Heart right ventricle (tissue), 16 donors: ENCODE results near the gene SHISAL2B. TPM values are rescaled to one million over a fixed set of nuclear protein-coding genes. Genes with fewer than 3 reads are reported as not detected.
A peak's percentile ranks its signal among the peaks of the same experiment; 100 is the strongest.

ENCODE experiments used
- ATAC-seq, 8 donors: fragments of 200-7000 bp; cut with Tn5 transposase; one replicate each; pipeline ENCODE4 v1.9.1; 2020; ENCODE audit warnings: mild to moderate bottlenecking in 8 of 8, moderate library complexity in 8 of 8, moderate number of reproducible peaks in 1 of 8
- DNase-seq, 2 donors: peaks; one replicate each; pipeline ENCODE4 v3.0.0-alpha.2; 2020
- H3K27ac ChIP-seq, 10 donors: fragments of 200-600 bp; sonication (generic) in 2 of 10; one replicate each; pipeline versions ENCODE4 v1.5.0 to v1.8.0; 2020 to 2022; ENCODE audit warnings: mild to moderate bottlenecking in 3 of 10
- H3K27me3 ChIP-seq, 7 donors: fragments of 200-600 bp; one replicate each; pipeline ENCODE4 v1.8.0; 2021 to 2022; ENCODE audit warnings: mild to moderate bottlenecking in 2 of 7
- H3K36me3 ChIP-seq, 9 donors: fragments of 200-600 bp; sonication (generic) in 1 of 9; one replicate each; pipeline versions ENCODE4 v1.5.0 to v1.8.0; 2020 to 2022; ENCODE audit warnings: mild to moderate bottlenecking in 2 of 9
- H3K4me1 ChIP-seq, 9 donors: fragments of 200-600 bp; sonication (generic) in 1 of 9; one replicate each; pipeline versions ENCODE4 v1.5.0 to v1.8.0; 2020 to 2022; ENCODE audit warnings: mild to moderate bottlenecking in 4 of 9
- H3K4me3 ChIP-seq, 10 donors: fragments of 200-600 bp; sonication (generic) in 2 of 10; one replicate each; pipeline versions ENCODE4 v1.5.0 to v1.8.0; 2020 to 2022; ENCODE audit warnings: mild to moderate bottlenecking in 7 of 10, moderate library complexity in 2 of 10
- H3K9me3 ChIP-seq, 11 donors: fragments of 200-600 bp in 10 of 11; sonication (generic) in 2 of 11; one replicate each; pipeline versions ENCODE4 v1.5.0 to v1.8.0; 2013 to 2022; ENCODE audit warnings: mild to moderate bottlenecking in 2 of 11, control low read depth in 1 of 11, moderate library complexity in 1 of 11
- WGBS, 2 donors: extraction: QIAGEN DNeasy Blood & Tissue Kit; methylation state at CpG; one replicate each; pipeline ENCODE4 v1.1.7; 2013; ENCODE audit warnings: inconsistent platforms in 1 of 2; 5-methylcytosine and 5-hydroxymethylcytosine counted together
- intact Hi-C, 10 donors: fragments of 100-400 bp; cut with DNase I; formaldehyde crosslinking; loops; one replicate each; pipeline versions ENCODE4 v1.11.1 to v1.14.2; 2022
- polyA plus RNA-seq, 2 donors: library from polyadenylated mRNA; stranded (reverse); fragments of 200-250 nt; gene quantifications; one replicate each; pipeline ENCODE4 v1.2.3, GENCODE V29; 2013
- total RNA-seq, 10 donors: library from RNA; stranded (reverse); fragmentation: NEBNext Ultra II Directional in 3 of 10; extraction: Animal tissue kit (Norgen Biotek cat#: 25700) in 3 of 10; gene quantifications; one replicate each; pipeline versions ENCODE4 v1.2.1 to v1.2.4, GENCODE V29; 2021 to 2023
- TF ChIP-seq, protein P1 (sequence below), 9 donors: fragments of 200-600 bp; sonication (generic) in 2 of 9; IDR thresholded peaks; one replicate each; pipeline versions ENCODE4 v1.5.0 to v1.8.0; 2021 to 2022; ENCODE audit warnings: antibody characterized with exemption in 9 of 9, mild to moderate bottlenecking in 5 of 9, moderate library complexity in 1 of 9
- donor health status: Arrhythmogenic right ventricular cardiomyopathy.
- donor health status: ischemic (EF 13 %, LVEDD 7.1; RV severe dilation, severe dysfunction).
- donor health status: healthy with polysubstance abuse.
- donor health status: DM: no; HTN: yes; CAD: no.
- donor health status: DM: no; HTN: no; CAD: no.
- donor health status: ischemic (EF 25% LVEDD 6.9; RV normal size, moderate dysfunction).
- donor health status: ischemic (EF 25% LVEDD 5.7; RV mildly dilated, moderate dysfunction).
- donor health status: healthy.
- donor health status: DM: yes; HTN: yes; CAD: no.
- donor health status: Ischemic cardiomyopathy.
- donor health status: ischemic (EF 35%, LVEDD 5.7; RV mildly dilated, moderate dysfunction).
- donor health status: nonischemic (EF 11% LVEDD 7.7; RV severe dilation, severe dysfunction).
- donor health status: DM: yes; HTN: yes; CAD: no.
- donor health status: PGD.
- donor health status: ischemic (EF 29% LVEDD 5.4; RV normal size, mild dysfunction).
- donor health status: nonischemic (EF 23%, LVEDD 6.1; RV moderate dilation, normal function).

Gene SHISAL2B
- total and polyA plus RNA-seq, 12 donors, result not detected

DNA sequence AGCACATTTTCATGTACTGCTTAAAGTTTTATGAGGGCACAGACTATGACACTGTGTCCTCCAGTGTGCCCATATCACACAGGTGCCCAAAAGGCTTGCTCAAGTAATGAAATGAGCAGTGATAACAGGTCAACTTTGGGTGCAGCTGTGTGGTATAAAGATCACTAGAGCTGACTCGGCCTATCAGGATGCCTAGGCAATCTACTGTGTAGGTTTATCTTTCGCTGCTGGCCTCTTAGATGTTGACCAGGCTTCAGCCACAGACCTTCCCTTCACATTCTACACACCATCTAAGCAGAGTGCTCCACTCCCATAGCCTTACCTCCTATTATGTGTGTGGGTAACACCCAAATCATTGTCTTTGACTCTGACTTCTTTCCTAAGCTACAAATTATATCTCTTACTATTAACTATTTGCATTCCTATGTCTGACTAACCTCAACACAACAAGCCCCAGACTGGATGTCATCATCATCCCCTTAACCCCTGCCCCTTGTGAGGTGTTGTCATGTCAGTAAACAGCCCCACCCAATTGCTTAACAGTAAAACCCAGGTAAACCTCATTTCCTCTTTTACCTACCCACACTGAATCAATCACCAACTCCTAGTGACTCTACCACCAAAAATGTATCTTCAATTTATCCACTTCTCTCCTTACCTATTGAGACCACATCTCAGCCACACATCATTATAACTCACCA, 75.7 kb downstream of the SHISAL2B start:
- TF ChIP-seq, protein P1, sequence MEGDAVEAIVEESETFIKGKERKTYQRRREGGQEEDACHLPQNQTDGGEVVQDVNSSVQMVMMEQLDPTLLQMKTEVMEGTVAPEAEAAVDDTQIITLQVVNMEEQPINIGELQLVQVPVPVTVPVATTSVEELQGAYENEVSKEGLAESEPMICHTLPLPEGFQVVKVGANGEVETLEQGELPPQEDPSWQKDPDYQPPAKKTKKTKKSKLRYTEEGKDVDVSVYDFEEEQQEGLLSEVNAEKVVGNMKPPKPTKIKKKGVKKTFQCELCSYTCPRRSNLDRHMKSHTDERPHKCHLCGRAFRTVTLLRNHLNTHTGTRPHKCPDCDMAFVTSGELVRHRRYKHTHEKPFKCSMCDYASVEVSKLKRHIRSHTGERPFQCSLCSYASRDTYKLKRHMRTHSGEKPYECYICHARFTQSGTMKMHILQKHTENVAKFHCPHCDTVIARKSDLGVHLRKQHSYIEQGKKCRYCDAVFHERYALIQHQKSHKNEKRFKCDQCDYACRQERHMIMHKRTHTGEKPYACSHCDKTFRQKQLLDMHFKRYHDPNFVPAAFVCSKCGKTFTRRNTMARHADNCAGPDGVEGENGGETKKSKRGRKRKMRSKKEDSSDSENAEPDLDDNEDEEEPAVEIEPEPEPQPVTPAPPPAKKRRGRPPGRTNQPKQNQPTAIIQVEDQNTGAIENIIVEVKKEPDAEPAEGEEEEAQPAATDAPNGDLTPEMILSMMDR (IDR thresholded peaks at IDR 0.05), result no peak
- peaks cover 0 to 40% (median 0%) of the 10 kb centered on the region in 9 donors for H3K36me3 ChIP-seq
- peaks cover 8 to 62% (median 38%) of the 10 kb centered on the region in 9 donors for H3K4me1 ChIP-seq
- no peak overlapping the region for H3K27ac ChIP-seq
- ATAC-seq (no peak), DNase-seq (no peak)
- WGBS, 2 donors, result 75 to 85% methylated on average over 2 of the region's 2 CpGs
- H3K27me3 ChIP-seq, result no peaks in the 10 kb centered on the region
- no peak overlapping the region for H3K4me3 ChIP-seq
- no peaks in the 10 kb centered on the region for H3K9me3 ChIP-seq
- intact Hi-C loops, result loop anchor here in 1 of 10 donors (5.0 kb wide), 1 partner anchor 1664 kb away; no protein-coding TSS in a partner anchor

DNA sequence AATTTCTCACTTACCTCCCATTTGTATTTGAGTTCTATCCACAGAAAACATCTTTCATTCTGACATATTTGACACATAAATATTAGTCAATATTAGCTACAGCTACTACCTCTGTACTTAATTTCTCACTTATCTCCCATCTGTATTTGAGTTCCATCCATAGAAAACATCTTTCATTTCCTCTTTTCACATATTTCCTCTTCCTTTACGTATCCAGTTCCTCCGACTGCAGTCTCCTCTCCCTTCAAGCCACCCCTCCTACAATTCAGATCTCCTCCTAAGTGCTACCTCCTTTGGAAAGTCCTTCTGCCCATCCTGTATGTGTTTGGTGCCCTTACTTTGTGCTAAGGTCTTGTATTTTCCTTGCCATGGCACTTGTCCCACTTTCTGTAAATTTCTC, 76.6 kb downstream of the SHISAL2B start:
- TF ChIP-seq, protein P1 (IDR thresholded peaks at IDR 0.05), result no peak
- DNase-seq, result no peak
- Histone ChIP-seq H3K27ac (peak overlapping the region in 1 of 10 donors; percentile 96), H3K4me1 (peaks cover 8 to 66% (median 37%) of the 10 kb centered on the region in 9 donors), H3K4me3 (peak overlapping the region in 8 of 10 donors; percentile 70 to 97 (median 82)), H3K36me3 (peaks cover 0 to 34% (median 0%) of the 10 kb centered on the region in 9 donors), H3K27me3 (no peaks in the 10 kb centered on the region), H3K9me3 (no peaks in the 10 kb centered on the region)
- intact Hi-C loops, result loop anchor here in 1 of 10 donors (5.0 kb wide), 1 partner anchor 1665 kb away; no protein-coding TSS in a partner anchor
- WGBS, 2 donors, result 65 to 81% methylated on average over 2 of the region's 2 CpGs
- no peak for ATAC-seq

Other genes with a start within 250 kb of the SHISAL2B start
- 1 to 10 TPM in 9 of 10 donors, under 1 TPM in 1; 0.81 to 3.1 (median 1.7) TPM for gene RGS7BP, start 184.5 kb upstream of the SHISAL2B start, total RNA-seq
- under 1 TPM; 0.07 to 0.29 TPM for gene RGS7BP, start 184.5 kb upstream of the SHISAL2B start, polyA plus RNA-seq
- 10 to 100 TPM in 9 of 10 donors, 1 to 10 TPM in 1; 8.0 to 17.3 (median 12.5) TPM for gene SREK1IP1, start 78.2 kb downstream of the SHISAL2B start, total RNA-seq
- gene SREK1IP1, start 78.2 kb downstream of the SHISAL2B start, polyA plus RNA-seq, result 10 to 100 TPM in 1 of 2 donors, 1 to 10 TPM in 1; 5.5 to 25.9 TPM
- 10 to 100 TPM; 19.3 to 32.1 (median 23.5) TPM for gene CWC27, start 78.4 kb downstream of the SHISAL2B start, total RNA-seq
- gene CWC27, start 78.4 kb downstream of the SHISAL2B start, polyA plus RNA-seq, result 10 to 100 TPM; 18.7 to 25.2 TPM